GM19351 (cell line): ENCODE results near the gene BUD23.
A peak's percentile ranks its signal among the peaks of the same experiment; 100 is the strongest.
"Not testable (repeated sequence)": the region's sequence is repeated elsewhere in the genome, so short reads cannot be mapped to it uniquely, and the experiment has no call there.

ENCODE experiments used
- ATAC-seq: cut with Tn5 transposase; IDR thresholded peaks from one replicate; pipeline ENCODE4 v1.9.1; 2021; ENCODE audit warnings: mild to moderate bottlenecking, moderate library complexity; ENCODE audit not compliant: unreplicated experiment

Gene BUD23

DNA sequence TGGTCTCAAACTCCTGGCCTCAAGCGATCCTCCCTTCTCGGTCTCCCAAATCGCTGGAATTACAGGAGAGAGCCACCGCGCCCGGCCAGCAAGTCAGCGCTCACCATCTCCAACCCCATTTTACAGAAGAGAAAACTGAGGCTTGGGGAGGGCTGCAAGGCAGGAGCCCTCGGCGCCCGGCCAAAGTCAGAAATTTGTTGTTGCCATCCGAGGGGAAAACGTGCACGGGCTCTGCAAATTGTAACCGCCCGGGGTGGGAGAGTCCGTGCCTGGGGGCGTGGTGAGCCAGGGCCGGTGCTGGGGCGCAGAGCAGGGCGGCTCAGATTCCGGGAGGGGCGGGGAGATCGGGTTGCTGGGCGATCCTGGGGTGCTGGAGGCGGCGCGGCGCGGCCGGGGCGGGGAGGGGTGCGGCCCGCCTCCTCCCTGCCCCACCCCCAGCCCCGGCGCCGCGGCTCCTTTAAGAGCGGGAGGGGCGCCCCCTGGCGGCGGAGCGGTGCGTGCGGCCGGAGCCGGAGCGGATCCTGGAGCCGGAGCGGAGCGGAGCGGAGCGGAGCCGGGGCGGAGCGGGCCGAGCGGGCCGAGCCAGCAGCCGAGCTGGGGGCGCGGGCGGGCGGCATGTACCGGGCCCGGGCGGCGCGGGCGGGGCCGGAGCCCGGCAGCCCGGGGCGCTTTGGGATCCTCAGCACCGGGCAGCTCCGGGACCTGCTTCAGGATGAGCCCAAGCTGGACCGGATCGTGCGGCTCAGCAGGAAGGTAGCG, 15.9 kb upstream of the BUD23 start, which contains the start of gene VPS37D:
VPS37D (plus strand) TSS at position 488 of the 759 bp plus-strand sequence; CDS start at position 616, 128 bp downstream.
- ATAC-seq, result peak; percentile 96

DNA sequence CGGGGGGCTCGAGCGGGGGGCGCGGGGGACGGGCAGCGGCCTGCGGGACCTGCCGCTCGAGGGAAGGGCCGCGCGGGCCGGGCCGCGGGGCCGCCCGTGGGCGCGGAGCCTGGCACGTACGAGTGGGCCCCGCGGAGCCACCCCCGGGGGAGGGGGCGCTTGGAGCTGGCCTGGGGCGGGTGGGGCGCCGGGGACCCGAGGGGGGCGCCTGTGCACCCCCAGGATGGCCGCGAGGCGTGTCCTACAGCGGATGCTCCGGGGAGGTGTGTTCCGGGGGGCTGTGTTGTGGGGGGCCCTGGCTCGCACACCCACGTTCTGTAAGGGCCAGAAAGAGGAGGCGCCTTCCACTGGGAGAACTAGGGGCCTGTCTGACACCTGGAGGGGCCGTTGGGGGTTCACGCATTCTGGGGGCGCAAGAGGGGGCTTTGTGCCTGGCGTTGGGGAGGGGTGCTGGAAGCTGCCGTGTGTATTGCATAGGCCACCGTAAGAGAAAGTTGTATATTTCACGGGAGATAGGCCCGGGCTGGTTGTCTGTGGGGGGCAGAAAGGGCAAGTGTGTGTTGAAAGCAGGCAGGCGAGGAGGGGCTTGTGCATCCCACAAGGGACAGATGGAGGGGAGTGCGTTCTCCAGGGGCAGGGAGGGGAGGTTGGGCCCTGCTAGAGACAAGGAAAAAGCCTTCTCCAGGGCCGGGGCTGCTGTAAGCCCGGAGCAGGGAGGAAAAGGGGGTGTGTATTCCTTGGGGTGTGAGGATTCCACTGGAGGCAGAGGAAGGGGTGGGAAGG, 15.1 kb upstream of the BUD23 start:
- ATAC-seq, result no peak

- ATAC-seq, result no peak
Observed at GRCh38 chr7:73668886-73669230, 14.5 kb upstream of the BUD23 start.

- ATAC-seq, result no peak
Observed at GRCh38 chr7:73669288-73669701, 14.1 kb upstream of the BUD23 start.

GRCh38 chr7:73669858-73670385, 13.5 kb upstream of the BUD23 start:
- ATAC-seq, result no peak

DNA sequence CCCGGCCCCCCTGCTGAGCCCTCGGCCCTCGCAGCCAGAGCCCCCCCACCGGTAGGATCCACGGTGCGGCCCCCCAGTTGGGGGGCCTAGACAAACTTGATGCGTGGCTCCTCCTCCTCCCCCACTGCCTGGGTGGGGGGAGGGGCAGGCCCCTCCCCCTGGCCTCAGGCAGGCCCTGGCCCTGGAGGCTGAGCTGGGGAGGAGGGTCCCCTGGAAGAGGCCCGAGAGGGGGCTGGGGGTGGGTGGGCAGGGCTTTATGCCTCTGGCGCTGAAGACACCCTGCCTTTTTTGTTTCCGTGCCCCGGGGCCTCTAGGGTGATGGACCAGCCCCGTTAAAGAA, 12.1 kb upstream of the BUD23 start:
- no peak for ATAC-seq

- ATAC-seq, result no peak
Observed at GRCh38 chr7:73671857-73672445, 11.4 kb upstream of the BUD23 start.

DNA sequence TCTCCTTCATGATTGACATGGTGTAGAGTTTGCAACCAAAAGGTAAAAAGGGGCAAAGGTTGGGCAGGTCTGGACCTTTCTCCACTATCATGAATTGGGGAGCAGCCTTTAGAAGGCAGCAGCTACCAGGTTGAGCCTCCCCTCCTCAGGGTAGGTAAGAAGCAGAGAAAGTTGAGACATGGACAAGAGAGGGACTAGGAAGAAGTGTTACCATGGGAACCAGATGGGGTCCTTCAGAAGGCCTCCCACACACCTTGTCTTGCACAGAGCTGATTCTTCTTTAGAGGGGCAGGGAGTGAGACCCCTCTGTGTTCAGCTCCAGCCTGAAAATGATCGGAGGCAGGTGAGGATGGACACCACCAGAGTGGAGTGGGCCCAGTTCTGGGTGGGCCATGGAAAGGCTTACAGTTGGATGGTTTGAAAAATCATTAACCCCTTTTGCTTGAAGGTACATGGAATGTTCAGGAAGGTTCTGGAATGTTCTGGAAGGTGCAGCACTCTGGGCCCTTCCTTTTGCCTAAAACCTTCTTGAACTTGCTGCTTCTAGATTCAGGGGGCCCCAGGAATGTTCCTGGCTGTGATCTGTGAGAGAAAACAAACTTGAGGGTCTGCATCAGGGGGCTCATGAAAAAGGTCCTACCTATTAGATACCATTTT, 8.8 kb upstream of the BUD23 start:
- no peak for ATAC-seq

DNA sequence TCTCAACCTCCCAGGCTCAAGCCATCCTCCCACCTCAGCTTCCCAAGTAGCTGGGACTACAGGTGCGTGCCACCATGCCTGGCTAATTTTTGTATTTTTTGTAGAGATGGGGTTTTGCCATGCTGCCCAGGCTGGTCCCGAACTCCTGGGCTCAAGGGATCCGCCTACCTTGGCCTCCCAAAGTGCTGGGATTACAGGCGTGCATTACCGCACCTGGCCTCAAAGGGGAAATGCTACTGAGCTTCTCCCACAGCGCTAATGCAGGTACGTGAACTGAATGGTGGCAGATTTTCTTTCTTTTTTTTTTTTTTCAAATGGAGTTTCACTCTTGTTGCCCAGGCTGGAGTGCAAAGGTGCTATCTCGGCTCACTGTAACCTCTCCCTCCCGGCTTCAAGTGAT, 7.3 kb upstream of the BUD23 start:
- not testable (repeated sequence) for ATAC-seq

- ATAC-seq, result no peak
Observed at GRCh38 chr7:73678862-73679261, 4.5 kb upstream of the BUD23 start.

- no peak for ATAC-seq
Observed at GRCh38 chr7:73679709-73680108, 3.7 kb upstream of the BUD23 start.

DNA sequence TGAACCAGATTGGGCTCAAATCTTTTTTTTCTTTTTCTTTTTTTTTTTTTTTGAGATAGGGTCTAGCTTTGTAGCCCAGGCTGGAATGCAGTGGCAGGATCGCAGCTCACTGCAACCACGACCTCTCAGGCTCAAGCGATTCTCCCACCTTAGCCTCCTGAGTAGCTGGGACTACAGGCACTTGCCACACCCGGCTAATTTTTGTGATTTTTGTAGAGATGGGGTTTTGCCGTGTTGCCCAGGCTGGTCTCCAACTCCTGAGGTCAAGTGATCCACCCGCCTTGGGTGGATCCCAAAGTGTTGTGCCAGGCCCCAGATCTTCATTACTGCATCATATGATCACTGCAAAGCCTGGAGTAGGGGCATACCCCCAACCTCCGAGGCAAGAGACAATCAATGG, 2.9 kb upstream of the BUD23 start:
- ATAC-seq, result no peak

DNA sequence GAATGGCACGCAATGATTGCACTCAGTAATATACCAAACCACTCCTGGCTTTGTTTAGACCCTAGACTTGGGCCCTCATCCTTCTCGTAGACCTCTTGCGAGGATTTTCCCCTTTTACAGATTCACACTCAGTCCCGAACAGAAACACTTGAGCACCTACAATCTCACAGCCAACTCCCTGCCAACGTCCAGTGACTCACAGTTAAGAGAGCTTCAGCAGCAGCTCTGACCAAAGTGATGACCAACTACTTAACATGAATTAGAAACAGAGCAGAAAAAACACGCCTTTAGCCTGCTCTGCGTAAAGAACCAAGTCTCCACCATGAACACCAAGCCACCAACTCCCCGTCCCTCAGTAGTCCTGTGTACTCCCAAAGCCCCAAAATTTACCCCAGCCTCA, 2.4 kb upstream of the BUD23 start:
- no peak for ATAC-seq

DNA sequence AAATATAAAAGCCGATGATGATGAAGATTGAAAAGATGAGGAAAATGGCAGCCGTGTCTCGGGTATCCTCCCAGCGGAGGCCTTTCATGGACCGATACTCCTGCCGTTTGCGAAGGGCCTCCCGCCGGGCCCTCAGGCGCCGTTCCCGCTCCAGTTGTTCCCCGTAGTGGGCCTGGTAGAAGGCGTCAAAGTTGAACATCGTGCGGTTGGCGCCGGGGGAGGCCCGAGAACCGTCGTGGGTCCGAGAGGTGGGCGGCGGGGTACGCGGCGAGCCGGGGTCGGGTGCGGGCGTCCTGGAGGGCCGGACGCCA, 697 bp upstream of the BUD23 start:
- ATAC-seq, result peak; percentile 16

GRCh38 chr7:73683788-73684693, 644 bp downstream of the BUD23 start:
- no peak for ATAC-seq

GRCh38 chr7:73685311-73685710, 1.9 kb downstream of the BUD23 start:
- no peak for ATAC-seq

DNA sequence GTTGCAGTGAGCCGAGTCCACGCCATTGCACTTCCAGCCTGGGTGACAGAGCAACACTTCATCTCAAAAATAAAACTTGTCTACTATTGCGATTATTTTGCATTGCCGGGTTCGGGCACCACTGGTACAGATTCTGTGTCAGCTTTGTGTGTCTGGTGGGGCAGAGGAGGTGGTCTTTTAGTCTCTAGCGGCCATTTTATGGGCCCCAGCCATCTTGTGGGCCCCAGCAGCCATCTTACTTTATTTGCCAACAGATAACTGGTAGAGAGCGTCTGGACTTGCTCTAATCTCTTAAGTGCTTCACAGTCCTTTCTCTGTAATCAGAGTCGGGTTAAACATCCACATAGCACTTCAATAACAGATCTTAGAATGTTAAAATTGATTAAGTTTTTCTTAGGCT, 4.9 kb downstream of the BUD23 start:
- ATAC-seq, result no peak

DNA sequence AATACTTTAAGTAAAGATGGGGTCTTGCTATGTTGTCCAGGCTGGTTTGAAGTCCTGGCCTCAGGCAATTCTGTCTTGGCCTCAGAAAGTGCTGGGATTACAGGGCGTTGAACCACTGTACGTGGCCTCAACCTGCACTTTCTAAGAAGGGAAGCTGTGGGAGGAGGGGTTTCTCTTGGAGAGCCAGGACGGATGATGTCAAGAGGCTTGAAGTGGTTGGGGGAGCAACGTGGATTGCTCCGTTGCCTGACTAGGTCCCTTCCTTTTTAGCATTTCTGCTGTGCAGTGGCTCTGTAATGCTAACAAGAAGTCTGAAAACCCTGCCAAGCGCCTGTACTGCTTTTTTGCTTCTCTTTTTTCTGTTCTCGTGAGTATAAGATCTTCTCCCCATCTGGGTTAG, 7.2 kb downstream of the BUD23 start:
- no peak for ATAC-seq

- ATAC-seq, result no peak
Observed at GRCh38 chr7:73696372-73696771, 13.0 kb downstream of the BUD23 start.

DNA sequence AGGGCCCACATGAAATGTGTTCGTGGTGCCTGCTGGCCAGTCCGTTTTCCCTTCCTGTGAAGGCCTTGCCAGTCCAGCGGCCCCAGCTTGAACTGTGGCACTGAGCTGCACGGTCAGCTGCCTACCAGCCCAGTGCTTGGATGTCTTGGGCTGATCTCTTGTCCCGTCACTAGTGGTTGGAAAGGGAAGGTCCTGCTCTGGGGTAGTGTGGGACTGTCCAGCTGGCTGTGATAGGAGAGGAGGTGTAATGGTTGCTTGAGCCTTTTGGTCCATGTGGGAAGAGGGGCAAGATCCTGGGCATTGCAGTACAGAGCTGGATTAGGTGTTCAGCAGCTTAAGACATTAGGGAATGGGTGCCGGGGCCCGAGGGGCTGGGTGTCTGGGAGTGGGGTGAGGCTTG, 15.0 kb downstream of the BUD23 start:
- ATAC-seq, result no peak
